Activated B cell treated with CpG ODN at 0.5 μM for 24 hours (primary cell): ENCODE results near the gene ATAD3C. TPM values are rescaled to one million over a fixed set of nuclear protein-coding genes. Genes with fewer than 3 reads are reported as not detected.

Experiments used
- ATAC-seq: fragments of 200-7000 bp; cut with Tn5 transposase; one replicate; pipeline ENCODE4 v1.10.0; 2021; ENCODE audit warnings: low read depth, mild to moderate bottlenecking, moderate library complexity
- CTCF ChIA-PET: fragments of 350-600 bp; sonication (Branson Sonifier 250); formaldehyde crosslinking; loops from one replicate; lab custom pipeline; 2021; ENCODE audit warnings: antibody characterized with exemption; lab: Charles Lee
- POLR2A ChIA-PET: fragments of 350-600 bp; sonication (Branson Sonifier 250); formaldehyde crosslinking; loops from one replicate; lab custom pipeline; 2021; ENCODE audit warnings: antibody characterized with exemption; lab: Charles Lee
- DNase-seq: peaks from one replicate; pipeline ENCODE4 v3.0.0; 2022
- H3K27ac Mint-ChIP-seq: one replicate; pipeline ENCODE4 v1.8.0; 2020; ENCODE audit warnings: mixed read lengths
- H3K27me3 Mint-ChIP-seq: one replicate; pipeline ENCODE4 v1.8.0; 2021; ENCODE audit warnings: mixed read lengths
- H3K36me3 Mint-ChIP-seq: one replicate; pipeline ENCODE4 v1.8.0; 2021; ENCODE audit warnings: low read depth, mixed read lengths
- H3K4me1 Mint-ChIP-seq: one replicate; pipeline ENCODE4 v1.8.0; 2021; ENCODE audit warnings: mixed read lengths
- H3K4me3 Mint-ChIP-seq: one replicate; pipeline ENCODE4 v1.8.0; 2020; ENCODE audit warnings: mild to moderate bottlenecking, mixed read lengths
- H3K9me3 Mint-ChIP-seq: one replicate; pipeline ENCODE4 v1.8.0; 2020; ENCODE audit warnings: mixed read lengths
- CTCF ChIP-seq: fragments of 200-600 bp; IDR thresholded peaks from one replicate; pipeline ENCODE4 v1.8.0; 2022; ENCODE audit warnings: antibody characterized with exemption, mild to moderate bottlenecking
- intact Hi-C: fragments of 100-400 bp; cut with micrococcal nuclease; formaldehyde crosslinking; loops from one replicate; pipeline ENCODE4 v1.15.1; 2024
- total RNA-seq: library from RNA; stranded (reverse); gene quantifications from 2 replicates; pipeline ENCODE4 v1.2.3, GENCODE V29; 2022

The ATAD3C gene
- total RNA-seq, 1 donor from 2014 or later = 0.58 TPM

GRCh38 chr1:1437033-1437903, 12.2 kb upstream of the ATAD3C start:
- H3K27me3 Mint-ChIP-seq = peaks cover 17% of the 10 kb centered on the region
- no peak overlapping the region for H3K27ac Mint-ChIP-seq
- CTCF ChIA-PET = no interaction called here
- POLR2A ChIA-PET = no interaction called here
- no peak overlapping the region for H3K4me3 Mint-ChIP-seq
- no peaks in the 10 kb centered on the region for H3K9me3 Mint-ChIP-seq
- H3K36me3 Mint-ChIP-seq = no peaks in the 10 kb centered on the region
- ATAC-seq = no peak
- peaks cover 22% of the 10 kb centered on the region for H3K4me1 Mint-ChIP-seq
- no peak for TF ChIP-seq CTCF
- DNase-seq = no peak
- intact Hi-C loops = no loop called here

GRCh38 chr1:1437904-1438376, 11.5 kb upstream of the ATAD3C start:
- Mint-ChIP-seq H3K4me3 (no peak overlapping the region), H3K9me3 (no peaks in the 10 kb centered on the region), H3K27ac (no peak overlapping the region), H3K36me3 (no peaks in the 10 kb centered on the region), H3K27me3 (peaks cover 14% of the 10 kb centered on the region), H3K4me1 (peaks cover 22% of the 10 kb centered on the region)
- ChIA-PET CTCF (no interaction called here), POLR2A (interaction anchor here (1.2 kb wide), 1 partner anchor 9 kb away, joined by 6 read pairs; no protein-coding TSS in a partner anchor)
- no peak for DNase-seq
- TF ChIP-seq CTCF = no peak
- intact Hi-C loops = no loop called here
- no peak for ATAC-seq

DNA sequence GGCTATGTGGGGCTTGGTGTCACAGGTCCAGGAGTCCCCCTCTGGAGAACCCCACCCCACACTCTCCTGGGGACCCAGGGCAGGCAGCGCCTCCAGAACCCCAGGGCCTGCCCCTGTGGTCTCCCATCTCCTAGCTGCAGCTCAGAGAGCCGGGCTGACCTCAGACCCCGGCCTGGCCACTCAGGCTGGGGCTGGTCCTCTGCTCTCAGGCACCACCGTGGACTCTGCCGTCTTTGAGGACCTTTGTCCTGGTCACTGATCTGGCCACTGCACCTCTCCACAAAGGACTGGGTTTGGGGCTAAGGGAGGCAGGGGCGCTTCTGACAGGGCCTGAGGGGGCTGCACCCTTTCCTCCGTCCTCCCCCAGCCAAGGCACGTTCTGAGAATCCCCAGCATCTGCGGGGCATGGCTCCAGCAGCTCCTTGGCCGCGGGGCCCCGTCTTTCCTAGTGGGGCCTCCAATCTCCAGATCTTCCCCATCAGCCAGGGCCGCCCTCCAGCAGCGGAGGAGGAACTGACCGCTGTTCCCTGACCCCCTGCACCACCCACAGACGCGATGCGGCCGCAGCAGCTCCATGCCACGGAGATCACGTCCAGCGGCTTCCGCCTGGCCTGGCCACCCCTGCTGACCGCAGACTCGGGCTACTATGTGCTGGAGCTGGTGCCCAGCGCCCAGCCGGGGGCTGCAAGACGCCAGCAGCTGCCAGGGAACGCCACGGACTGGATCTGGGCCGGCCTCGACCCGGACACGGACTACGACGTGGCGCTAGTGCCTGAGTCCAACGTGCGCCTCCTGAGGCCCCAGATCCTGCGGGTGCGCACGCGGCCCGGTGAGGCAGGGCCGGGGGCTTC, 10.7 kb upstream of the ATAD3C start:
- no peaks in the 10 kb centered on the region for H3K9me3 Mint-ChIP-seq
- DNase-seq (no peak), ATAC-seq (no peak)
- TF ChIP-seq CTCF = no peak
- H3K4me1 Mint-ChIP-seq = peaks cover 20% of the 10 kb centered on the region
- no peak overlapping the region for H3K27ac Mint-ChIP-seq
- intact Hi-C loops = no loop called here
- ChIA-PET CTCF (no interaction called here), POLR2A (interaction anchor here (1.2 kb wide), 1 partner anchor 9 kb away, joined by 6 read pairs; no protein-coding TSS in a partner anchor)
- H3K4me3 Mint-ChIP-seq = no peak overlapping the region
- H3K27me3 Mint-ChIP-seq = peaks cover 14% of the 10 kb centered on the region
- H3K36me3 Mint-ChIP-seq = no peaks in the 10 kb centered on the region

GRCh38 chr1:1439546-1440261, 9.8 kb upstream of the ATAD3C start:
- no peak overlapping the region for H3K4me3 Mint-ChIP-seq
- no peak overlapping the region for H3K27ac Mint-ChIP-seq
- no peaks in the 10 kb centered on the region for H3K9me3 Mint-ChIP-seq
- ChIA-PET POLR2A (interaction anchor here (1.1 kb wide), 1 partner anchor 65 kb away, joined by 4 read pairs; the partner anchor contains the start of gene AURKAIP1), CTCF (interaction anchor here (1.0 to 1.4 kb wide), 3 partner anchors 16 to 65 kb away, joined by 3 read pairs; no protein-coding TSS in a partner anchor)
- peaks cover 14% of the 10 kb centered on the region for H3K27me3 Mint-ChIP-seq
- intact Hi-C loops = loop anchor here (2.0 to 5.0 kb wide), 2 partner anchors 87 to 455 kb away; no protein-coding TSS in a partner anchor
- no peak for TF ChIP-seq CTCF
- ATAC-seq (no peak), DNase-seq (no peak)
- H3K4me1 Mint-ChIP-seq = peaks cover 17% of the 10 kb centered on the region
- H3K36me3 Mint-ChIP-seq = no peaks in the 10 kb centered on the region
